H9 (cell line): ENCODE data around the gene HTR1B. TPM values are rescaled to one million over a fixed set of nuclear protein-coding genes. Genes with fewer than 3 reads are reported as not detected.

Experiments
- DNase-seq: peaks from one replicate; pipeline ENCODE4 v3.0.0-alpha.2; 2017
- H2AFZ ChIP-seq: one replicate; pipeline ENCODE4 v1.6.1; 2013; ENCODE audit warnings: mild to moderate bottlenecking, low read length, control low read depth, moderate library complexity
- H2AK5ac ChIP-seq: 2 replicates; pipeline ENCODE4 v1.6.1; 2013; ENCODE audit warnings: low read length, control low read depth, mixed read lengths; ENCODE audit not compliant: insufficient read length
- H2BK120ac ChIP-seq: one replicate; pipeline ENCODE4 v1.6.1; 2013; ENCODE audit warnings: low read depth, mild to moderate bottlenecking, low read length, control low read depth, inconsistent platforms; ENCODE audit not compliant: poor library complexity, severe bottlenecking
- H2BK12ac ChIP-seq: 2 replicates; pipeline ENCODE4 v1.6.1; 2013; ENCODE audit warnings: low read length, control low read depth, mixed read lengths, low read depth; ENCODE audit not compliant: insufficient read length
- H2BK15ac ChIP-seq: 2 replicates; pipeline ENCODE4 v1.6.1; 2013; ENCODE audit warnings: low read depth, low read length, control low read depth
- H2BK20ac ChIP-seq: one replicate; pipeline ENCODE4 v1.6.1; 2013; ENCODE audit warnings: low read depth, mild to moderate bottlenecking, low read length, control low read depth, inconsistent platforms; ENCODE audit not compliant: poor library complexity, severe bottlenecking
- H2BK5ac ChIP-seq: 2 replicates; pipeline ENCODE4 v1.6.1; 2013; ENCODE audit warnings: low read length, control low read depth, mixed read lengths; ENCODE audit not compliant: insufficient read length
- H3K14ac ChIP-seq: 2 replicates; pipeline ENCODE4 v1.6.1; 2013; ENCODE audit warnings: low read length, control low read depth; ENCODE audit not compliant: insufficient read depth
- H3K18ac ChIP-seq: 2 replicates; pipeline ENCODE4 v1.6.1; 2013; ENCODE audit warnings: low read depth, mild to moderate bottlenecking, mixed read lengths, low read length, control low read depth; ENCODE audit not compliant: insufficient read length
- H3K23ac ChIP-seq: 2 replicates; pipeline ENCODE4 v1.6.1; 2013; ENCODE audit warnings: low read length, control low read depth, mixed read lengths, low read depth; ENCODE audit not compliant: insufficient read length
- H3K23me2 ChIP-seq: 2 replicates; pipeline ENCODE4 v1.6.1; 2013; ENCODE audit warnings: low read depth, mild to moderate bottlenecking, mixed read lengths, low read length, control low read depth; ENCODE audit not compliant: insufficient read length, poor library complexity, severe bottlenecking
- H3K27ac ChIP-seq: 2 replicates; pipeline ENCODE4 v1.5.1; 2013; ENCODE audit warnings: low read length, control low read depth, mixed read lengths, low read depth; ENCODE audit not compliant: insufficient read length
- H3K27me3 ChIP-seq: 2 replicates; pipeline ENCODE4 v1.6.1; 2013; ENCODE audit warnings: low read length, control low read depth, inconsistent platforms; ENCODE audit not compliant: insufficient read depth
- H3K4ac ChIP-seq: 2 replicates; pipeline ENCODE4 v1.6.1; 2013; ENCODE audit warnings: low read depth, mild to moderate bottlenecking, control low read depth, inconsistent platforms, low read length, moderate library complexity
- H3K4me1 ChIP-seq: 2 replicates; pipeline ENCODE4 v1.6.1; 2013; ENCODE audit warnings: low read length, control low read depth, inconsistent platforms; ENCODE audit not compliant: insufficient read depth
- H3K4me2 ChIP-seq: 2 replicates; pipeline ENCODE4 v1.6.1; 2013; ENCODE audit warnings: low read length, control low read depth, mixed read lengths; ENCODE audit not compliant: insufficient read length, insufficient read depth
- H3K56ac ChIP-seq: 2 replicates; pipeline ENCODE4 v1.6.1; 2013; ENCODE audit warnings: low read depth, mild to moderate bottlenecking, mixed read lengths, low read length, control low read depth; ENCODE audit not compliant: insufficient read length
- H3K79me1 ChIP-seq: 2 replicates; pipeline ENCODE4 v1.6.1; 2013; ENCODE audit warnings: low read depth, mild to moderate bottlenecking, moderate library complexity, low read length, control low read depth, inconsistent platforms; ENCODE audit not compliant: insufficient read depth, poor library complexity, severe bottlenecking
- H3K79me2 ChIP-seq: 2 replicates; pipeline ENCODE4 v1.6.1; 2013; ENCODE audit warnings: low read length, control low read depth, inconsistent platforms; ENCODE audit not compliant: insufficient read depth
- H3K9ac ChIP-seq: 2 replicates; pipeline ENCODE4 v1.6.1; 2013; ENCODE audit warnings: low read length, control low read depth, mixed read lengths; ENCODE audit not compliant: insufficient read length; ENCODE audit errors: extremely low read depth
- H3K9me3 ChIP-seq: one replicate; pipeline ENCODE4 v1.6.1; 2013; ENCODE audit warnings: low read depth, low read length, inconsistent platforms; ENCODE audit not compliant: control insufficient read depth
- H3T11ph ChIP-seq: one replicate; pipeline ENCODE4 v1.6.1; 2013; ENCODE audit warnings: mild to moderate bottlenecking, low read length, control low read depth, inconsistent platforms
- H4K20me1 ChIP-seq: one replicate; pipeline ENCODE4 v1.6.1; 2013; ENCODE audit not compliant: control insufficient read depth, insufficient read length, insufficient read depth
- H4K5ac ChIP-seq: 2 replicates; pipeline ENCODE4 v1.6.1; 2013; ENCODE audit warnings: low read depth, mild to moderate bottlenecking, mixed read lengths, low read length, control low read depth; ENCODE audit not compliant: insufficient read length
- H4K8ac ChIP-seq: replicated peaks from 2 replicates; pipeline ENCODE4 v1.6.1; 2013; ENCODE audit warnings: low read length, control low read depth, mixed read lengths, low read depth; ENCODE audit not compliant: insufficient read length
- H4K91ac ChIP-seq: 2 replicates; pipeline ENCODE4 v1.6.1; 2013; ENCODE audit warnings: low read depth, mild to moderate bottlenecking, moderate library complexity, mixed read lengths, low read length, control low read depth; ENCODE audit not compliant: insufficient read length
- H3K27ac Mint-ChIP-seq, 3 experiments: 2 replicates in 2 of 3; 3 replicates in 1 of 3; pipeline ENCODE4 v1.8.0; 2020 to 2021; ENCODE audit warnings: mixed read lengths in 3 of 3, mild to moderate bottlenecking in 1 of 3, moderate library complexity in 1 of 3
- H3K27me3 Mint-ChIP-seq: 2 replicates; pipeline ENCODE4 v1.8.0; 2021; ENCODE audit warnings: low read depth, mild to moderate bottlenecking, moderate library complexity, mixed read lengths
- H3K36me3 Mint-ChIP-seq, 3 experiments: 2 replicates in 2 of 3; 3 replicates in 1 of 3; pipeline ENCODE4 v1.8.0; 2020 to 2021; ENCODE audit warnings: low read depth in 3 of 3, mixed read lengths in 3 of 3; ENCODE audit not compliant: insufficient read depth in 1 of 3
- H3K4me1 Mint-ChIP-seq, 2 experiments: 2 replicates each; pipeline ENCODE4 v1.8.0; 2020; ENCODE audit warnings: mixed read lengths in 2 of 2
- H3K4me3 Mint-ChIP-seq, 2 experiments: 2 replicates in 1 of 2; 3 replicates in 1 of 2; pipeline ENCODE4 v1.8.0; 2020 to 2021; ENCODE audit warnings: mild to moderate bottlenecking in 2 of 2, mixed read lengths in 2 of 2, moderate library complexity in 1 of 2
- H3K9me3 Mint-ChIP-seq, 2 experiments: 2 replicates in 1 of 2; 3 replicates in 1 of 2; pipeline ENCODE4 v1.8.0; 2020; ENCODE audit warnings: mild to moderate bottlenecking in 2 of 2, mixed read lengths in 2 of 2, moderate library complexity in 1 of 2
- CTCF ChIP-seq: fragments of 200-600 bp; sonication (generic); conservative IDR thresholded peaks from 3 replicates; pipeline ENCODE4 v1.8.0; 2021; ENCODE audit warnings: antibody characterized with exemption, mild to moderate bottlenecking
- WGBS: extraction: QIAGEN DNeasy Blood & Tissue Kit; methylation state at CpG from one replicate; pipeline ENCODE4 v1.1.7; 2013; ENCODE audit warnings: missing lambda C conversion rate, low lambda C conversion rate, mixed read lengths; ENCODE audit not compliant: insufficient read length; ENCODE audit errors: extremely low coverage; 5-methylcytosine and 5-hydroxymethylcytosine counted together
- total RNA-seq: library from RNA; stranded (reverse); gene quantifications from 2 replicates; pipeline ENCODE4 v1.2.1, GENCODE V29; 2021

The HTR1B gene
- total RNA-seq, 1 experiment from 2014 or later: 0.83 TPM

- H4K5ac ChIP-seq: no peak overlapping the region
- no peak overlapping the region for H3K14ac ChIP-seq
- WGBS: no CpG with 5 or more reads among the region's 3 CpGs
- no peak overlapping the region for H4K91ac ChIP-seq
- H3T11ph ChIP-seq: no peak overlapping the region
- H2BK20ac ChIP-seq: no peak overlapping the region
- Mint-ChIP-seq H3K9me3 (no peaks in the 10 kb centered on the region), H3K27me3 (no peaks in the 10 kb centered on the region), H3K36me3 (no peaks in the 10 kb centered on the region), H3K4me1 (peaks cover 4 to 12% of the 10 kb centered on the region in 2 experiments), H3K27ac (no peak overlapping the region), H3K4me3 (no peak overlapping the region)
- no peak for TF ChIP-seq CTCF
- H2BK5ac ChIP-seq: no peak overlapping the region
- H3K9me3 ChIP-seq: no peaks in the 10 kb centered on the region
- no peak overlapping the region for H2AK5ac ChIP-seq
- H3K27me3 ChIP-seq: no peaks in the 10 kb centered on the region
- H3K4ac ChIP-seq: no peak overlapping the region
- no peak overlapping the region for H2AFZ ChIP-seq
- peaks cover 3% of the 10 kb centered on the region; the same call in 1 of the 2 replicates for H3K4me1 ChIP-seq
- H3K9ac ChIP-seq: no peak overlapping the region
- H4K8ac ChIP-seq: no peak overlapping the region
- DNase-seq: no peak
- no peaks in the 10 kb centered on the region for H4K20me1 ChIP-seq
- no peak overlapping the region for H3K56ac ChIP-seq
- H3K18ac ChIP-seq: no peak overlapping the region
- H3K27ac ChIP-seq: no peak overlapping the region
- H3K79me1 ChIP-seq: no peaks in the 10 kb centered on the region
- no peaks in the 10 kb centered on the region for H3K79me2 ChIP-seq
- H3K4me2 ChIP-seq: no peak overlapping the region
- H3K23ac ChIP-seq: no peak overlapping the region
- H2BK12ac ChIP-seq: no peak overlapping the region
- H2BK120ac ChIP-seq: no peak overlapping the region
- H2BK15ac ChIP-seq: no peak overlapping the region
- no peaks in the 10 kb centered on the region for H3K23me2 ChIP-seq
Observed at GRCh38 chr6:77448546-77448945, 14.7 kb downstream of the HTR1B start.
